GM19372 (cell line): ENCODE measurements around the gene SHISA6.
"Not testable (repeated sequence)": the region's sequence is repeated elsewhere in the genome, so short reads cannot be mapped to it uniquely, and the experiment has no call there.

Source experiments
- ATAC-seq: cut with Tn5 transposase; IDR thresholded peaks from one replicate; pipeline ENCODE4 v1.9.1; 2021; ENCODE audit warnings: mild to moderate bottlenecking, low read depth, moderate library complexity; ENCODE audit not compliant: unreplicated experiment

The SHISA6 gene

DNA sequence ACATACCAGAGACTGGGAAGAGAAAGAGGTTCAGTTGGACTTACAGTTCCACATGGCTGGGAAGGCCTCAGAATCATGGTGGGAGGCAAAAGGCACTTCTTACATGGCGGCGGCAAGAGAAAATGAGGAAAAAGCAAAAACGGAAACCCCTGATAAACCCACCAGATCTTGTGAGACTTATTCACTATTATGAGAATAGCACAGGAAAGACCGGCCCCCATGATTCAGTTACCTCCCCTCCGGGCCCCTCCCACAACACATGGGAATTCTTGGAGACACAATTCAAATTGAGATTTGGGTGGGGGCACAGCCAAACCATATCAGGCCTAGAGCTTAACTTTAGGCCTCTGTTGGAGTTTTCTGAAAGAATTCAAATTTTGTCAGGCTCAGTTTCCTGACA lies 60.9 kb downstream of the SHISA6 start:
- not testable (repeated sequence) for ATAC-seq

- no peak for ATAC-seq
These were observed 61.6 kb downstream of the SHISA6 start for GRCh38 chr17:11302401-11303186.

DNA sequence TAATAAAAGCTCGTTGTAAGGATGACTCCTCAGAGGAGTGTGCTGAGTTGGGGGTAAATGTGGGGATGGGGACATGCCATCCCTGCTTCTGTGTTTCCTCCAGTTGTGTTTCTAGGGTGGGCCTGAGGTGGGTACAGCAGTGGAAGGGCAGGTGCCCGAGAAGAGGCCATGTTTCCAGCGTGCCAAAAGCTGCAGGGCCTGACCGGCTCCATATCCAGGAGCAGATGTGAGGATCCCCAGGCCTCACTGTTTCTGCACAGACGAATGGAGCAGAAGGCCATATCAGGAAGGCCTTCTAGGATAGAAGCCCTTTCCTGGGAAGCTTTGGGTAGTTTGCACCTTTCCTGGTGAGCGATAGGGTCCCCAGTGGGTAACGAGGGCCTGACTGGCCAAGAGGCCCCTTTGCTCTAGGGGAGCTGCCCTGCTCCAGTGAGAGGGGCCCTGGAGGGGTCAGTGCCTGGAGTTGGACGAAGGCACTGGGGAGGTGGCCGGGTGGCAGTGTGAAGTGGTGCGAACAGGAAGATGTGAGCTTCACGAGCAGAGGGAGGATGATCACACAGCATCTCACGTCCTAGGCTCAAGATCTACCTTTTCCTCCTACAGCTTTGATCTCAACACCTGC lies 62.9 kb downstream of the SHISA6 start:
- no peak for ATAC-seq

DNA sequence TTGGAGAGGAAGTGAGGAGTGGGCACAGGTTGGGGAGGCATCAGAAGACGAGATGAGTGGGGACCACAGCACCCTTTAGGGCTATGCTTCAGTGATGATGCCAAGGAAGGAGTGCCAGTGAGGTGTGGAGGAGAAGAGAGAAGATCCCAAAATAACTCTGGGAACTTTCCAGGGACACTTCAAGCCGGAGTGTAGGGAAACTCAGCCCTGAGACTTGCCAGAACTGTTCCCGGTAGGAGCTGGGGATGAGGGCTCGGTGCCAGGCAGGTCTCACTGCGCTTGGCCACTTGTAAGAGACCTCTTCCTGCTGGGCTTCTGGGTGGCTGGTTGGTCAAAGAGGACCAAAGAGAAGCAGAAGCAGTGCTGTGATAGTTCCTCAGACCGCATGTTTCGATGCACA lies 63.6 kb downstream of the SHISA6 start:
- no peak for ATAC-seq

DNA sequence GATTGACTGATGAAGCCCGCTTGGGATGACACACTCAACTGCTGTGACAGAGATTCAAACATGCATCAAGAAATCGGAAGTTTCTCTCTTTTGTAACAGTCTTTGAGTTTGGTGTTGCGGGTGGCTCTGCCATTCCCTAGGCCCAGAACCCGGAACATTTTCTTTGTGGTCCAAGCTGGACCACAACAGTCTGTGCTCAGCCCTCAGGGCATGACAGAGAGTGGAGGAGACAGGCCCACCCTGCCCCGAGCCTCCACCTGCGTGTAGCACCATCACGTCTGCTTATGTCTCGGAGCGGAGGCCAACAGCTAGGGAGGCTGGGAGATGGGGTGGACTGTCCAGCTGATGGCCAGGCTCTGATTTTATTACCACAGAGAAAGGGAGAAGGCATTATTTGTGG lies 64.5 kb downstream of the SHISA6 start:
- no peak for ATAC-seq

- ATAC-seq: no peak
These were observed 67.5 kb downstream of the SHISA6 start for GRCh38 chr17:11308531-11308930.

DNA sequence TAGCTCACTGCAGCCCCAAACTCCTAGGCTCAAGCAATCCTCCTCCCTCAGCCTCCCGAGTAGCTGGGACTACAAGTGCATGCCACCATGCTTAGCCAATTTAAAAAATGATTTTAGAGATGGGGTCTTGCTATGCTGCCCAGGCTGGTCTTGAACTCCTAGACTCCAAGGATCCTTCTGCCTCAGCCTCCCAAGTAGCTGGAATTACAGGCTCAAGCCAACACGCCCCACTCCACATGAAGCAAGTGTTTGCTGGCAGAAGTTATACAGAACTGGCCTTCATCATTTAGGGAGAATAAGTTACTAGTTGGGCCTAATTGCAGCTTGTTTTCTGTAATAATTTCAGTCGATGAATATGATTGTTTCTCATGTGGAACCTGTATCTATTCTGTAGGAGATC lies 68.0 kb downstream of the SHISA6 start:
- no peak for ATAC-seq

- no peak for ATAC-seq
These were observed 68.8 kb downstream of the SHISA6 start for GRCh38 chr17:11309850-11310249.

- not testable (repeated sequence) for ATAC-seq
These were observed 75.4 kb downstream of the SHISA6 start for GRCh38 chr17:11316451-11316850.

- ATAC-seq: no peak
These were observed 77.2 kb downstream of the SHISA6 start for GRCh38 chr17:11318207-11318606.

DNA sequence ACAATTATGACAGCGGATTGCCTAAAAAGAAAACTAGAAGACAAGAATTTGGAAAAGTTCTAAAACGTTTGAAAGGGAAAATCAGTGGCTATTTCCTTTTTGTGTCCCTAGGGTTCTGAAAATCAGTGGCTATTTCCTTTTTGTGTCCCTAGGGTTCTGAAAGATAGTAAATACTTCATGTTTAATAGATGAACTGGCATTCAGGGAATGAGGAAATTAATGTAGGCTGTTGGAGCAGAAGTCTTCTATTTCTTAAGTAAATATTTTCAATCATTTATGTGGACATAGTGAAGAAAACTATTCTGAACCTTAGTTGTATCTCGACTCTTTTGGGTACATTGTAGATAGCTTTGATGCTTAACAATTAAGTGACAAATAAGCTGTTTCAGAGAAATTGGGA lies 78.9 kb downstream of the SHISA6 start:
- ATAC-seq: no peak

GRCh38 chr17:11324021-11324420 lies 83.0 kb downstream of the SHISA6 start:
- no peak for ATAC-seq

- no peak for ATAC-seq
These were observed 83.9 kb downstream of the SHISA6 start for GRCh38 chr17:11324846-11325420.

DNA sequence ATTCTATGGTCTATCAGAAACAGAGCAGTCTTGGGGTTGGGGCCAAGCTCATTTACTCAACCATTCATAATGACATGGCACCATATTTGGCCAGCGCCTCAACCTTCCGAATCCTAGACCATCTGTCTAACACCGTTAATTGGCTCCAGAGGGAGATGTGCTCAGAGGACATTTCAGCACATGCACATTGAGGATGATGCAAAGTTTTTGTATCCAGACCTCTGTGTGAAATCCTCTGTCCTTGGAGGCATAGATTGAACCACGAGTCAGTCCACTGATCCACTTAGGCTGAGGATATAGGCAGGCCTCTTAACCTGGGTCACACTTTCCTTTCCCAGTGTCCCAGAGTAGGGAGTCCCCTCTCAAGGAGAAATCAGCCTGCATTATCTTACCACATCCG lies 85.5 kb downstream of the SHISA6 start:
- no peak for ATAC-seq

- no peak for ATAC-seq
These were observed 87.8 kb downstream of the SHISA6 start for GRCh38 chr17:11328770-11329169.

- no peak for ATAC-seq
These were observed 89.0 kb downstream of the SHISA6 start for GRCh38 chr17:11330006-11330405.

DNA sequence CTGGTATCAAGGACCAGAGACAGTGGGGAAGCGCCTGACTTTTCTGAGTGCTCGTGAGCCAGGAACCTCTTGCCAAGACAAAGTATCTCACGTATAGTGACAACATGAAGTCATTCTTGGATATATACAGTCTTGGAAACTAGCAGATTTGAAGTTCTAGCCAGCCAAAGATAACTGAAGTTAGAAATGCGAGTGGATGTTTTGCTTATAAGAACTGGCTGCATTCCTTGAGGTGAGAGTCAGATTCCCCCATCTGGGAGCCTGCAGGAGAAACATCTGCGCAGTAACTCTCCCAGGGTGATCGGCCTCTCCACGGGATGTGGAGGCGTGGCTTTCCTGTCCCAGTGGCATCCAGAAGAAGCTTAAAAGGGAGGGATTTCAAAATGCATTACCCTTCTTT lies 89.8 kb downstream of the SHISA6 start:
- no peak for ATAC-seq

DNA sequence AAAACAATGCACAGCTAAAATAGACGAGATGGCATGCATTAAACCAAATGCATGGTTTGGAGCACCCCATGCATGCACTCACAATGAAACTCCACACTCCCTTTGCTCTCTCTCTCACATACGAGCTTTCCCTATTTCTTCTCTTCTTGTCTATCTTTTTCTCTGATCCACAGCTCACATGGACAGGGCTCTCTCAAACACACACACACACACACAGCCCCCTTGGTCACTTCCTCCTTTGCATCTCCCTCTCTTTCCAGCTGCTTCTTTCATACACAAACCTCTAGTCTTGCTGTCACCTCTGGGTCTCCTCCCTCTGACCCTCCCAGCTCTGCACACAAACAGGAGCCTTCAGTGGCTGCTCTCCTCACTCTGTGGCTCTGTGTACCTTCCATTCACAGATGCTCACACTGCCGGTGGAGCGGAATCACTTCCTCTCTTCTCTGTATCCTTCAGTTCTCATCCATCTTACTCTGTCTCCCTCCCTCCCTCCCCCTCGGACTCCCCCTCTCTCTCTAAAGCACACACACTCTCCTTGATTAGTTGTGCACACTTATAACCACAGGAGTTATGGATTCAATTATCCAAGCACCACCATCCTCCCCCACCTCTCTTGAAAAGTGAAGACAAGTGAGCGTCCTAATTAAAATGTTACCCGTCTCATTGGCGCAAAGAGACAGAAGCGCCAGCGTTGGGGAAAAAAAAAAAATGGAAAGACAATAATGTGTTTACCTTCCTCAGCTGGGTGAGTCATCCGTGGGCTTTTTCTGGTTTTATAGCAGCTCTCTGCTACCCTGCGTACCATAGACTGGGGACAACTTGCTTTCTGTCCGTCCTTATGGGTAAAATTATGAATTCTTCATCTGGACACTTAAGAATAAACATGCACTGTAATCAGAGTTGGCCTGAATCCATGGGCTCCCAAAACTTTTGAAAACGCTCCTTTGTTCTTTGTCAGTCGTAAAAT lies 90.8 kb downstream of the SHISA6 start:
- no peak for ATAC-seq

DNA sequence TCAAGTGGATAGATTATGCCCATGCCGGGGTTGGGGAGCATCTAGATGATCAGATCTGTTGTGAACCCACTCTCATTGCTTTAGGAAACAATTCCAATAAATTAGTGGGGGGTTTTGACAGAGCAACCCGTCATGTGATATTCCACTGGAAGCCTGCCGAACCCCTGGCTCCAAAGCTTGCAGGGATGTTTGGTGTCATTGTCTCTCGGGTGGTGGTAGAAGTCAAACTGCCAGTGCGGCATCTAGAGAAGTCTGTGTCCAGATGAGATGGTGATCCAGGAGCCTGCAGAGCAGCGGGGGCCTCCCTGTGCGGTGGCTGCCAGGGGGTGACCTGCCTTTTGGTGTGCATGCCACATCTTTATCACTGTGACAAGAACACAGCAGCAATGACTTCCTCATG lies 91.7 kb downstream of the SHISA6 start:
- ATAC-seq: no peak

DNA sequence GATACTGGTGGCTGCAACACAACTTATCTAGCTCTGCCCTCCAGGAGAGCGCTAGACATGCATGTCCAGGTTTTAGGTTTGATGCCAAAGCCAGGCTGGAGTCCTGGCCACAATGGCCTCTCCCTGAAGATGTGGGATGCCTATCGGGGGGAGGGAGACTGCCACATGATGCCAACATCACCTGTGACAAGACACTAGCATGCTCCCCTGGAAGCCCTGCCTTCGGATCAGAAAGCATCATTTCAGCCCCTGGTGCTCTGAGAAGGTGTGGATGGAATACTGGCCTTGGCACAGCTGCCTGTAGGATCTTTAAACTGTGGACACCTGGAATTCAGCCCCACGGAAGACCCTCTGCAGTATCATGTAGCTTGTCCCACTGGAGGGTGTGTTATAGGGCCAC lies 93.5 kb downstream of the SHISA6 start:
- ATAC-seq: no peak

DNA sequence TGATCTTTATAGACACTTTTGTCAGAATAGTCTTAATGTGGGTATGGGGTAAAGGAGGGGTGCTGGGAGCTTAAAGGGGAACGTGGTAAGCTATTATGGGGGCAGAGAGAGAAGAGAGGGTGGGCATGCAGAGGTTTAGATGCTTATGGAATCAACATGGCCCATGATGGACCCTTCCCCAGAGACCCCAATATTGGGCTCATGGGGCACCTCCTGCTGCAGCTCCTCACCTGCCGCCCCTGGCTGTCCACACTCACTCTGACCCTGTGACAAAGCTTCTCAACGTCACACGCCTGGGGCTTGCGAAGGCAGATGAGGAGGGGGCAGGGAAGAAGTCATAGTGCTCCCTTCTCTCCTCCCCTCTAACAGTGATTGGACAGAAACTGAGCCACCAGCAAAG lies 95.3 kb downstream of the SHISA6 start:
- no peak for ATAC-seq
